Esophagus muscularis mucosa (tissue), 4 donors: ENCODE measurements around the gene L1CAM.

Experiments used
- CTCF ChIP-seq, 3 experiments: fragments of 200-600 bp in 2 of 3; fragments of 450-650 bp in 1 of 3; sonication (generic) in 2 of 3; IDR thresholded peaks; one replicate each; pipeline ENCODE4 v1.5.1; 2017 to 2019; ENCODE audit warnings: antibody characterized with exemption in 3 of 3, mild to moderate bottlenecking in 2 of 3, moderate library complexity in 1 of 3
- EP300 ChIP-seq: sonication (generic); formaldehyde crosslinking; IDR thresholded peaks from one replicate; pipeline ENCODE4 v1.6.1; 2017; ENCODE audit warnings: antibody characterized with exemption
- POLR2A ChIP-seq: fragments of 450-650 bp; IDR thresholded peaks from one replicate; pipeline ENCODE4 v1.6.1; 2017; ENCODE audit warnings: antibody characterized with exemption, moderate library complexity, mild to moderate bottlenecking, low read depth
- POLR2AphosphoS5 ChIP-seq, 2 donors: sonication (generic); formaldehyde crosslinking; IDR thresholded peaks; one replicate each; pipeline ENCODE4 v1.6.1; 2017; ENCODE audit warnings: antibody characterized with exemption in 2 of 2

DNA sequence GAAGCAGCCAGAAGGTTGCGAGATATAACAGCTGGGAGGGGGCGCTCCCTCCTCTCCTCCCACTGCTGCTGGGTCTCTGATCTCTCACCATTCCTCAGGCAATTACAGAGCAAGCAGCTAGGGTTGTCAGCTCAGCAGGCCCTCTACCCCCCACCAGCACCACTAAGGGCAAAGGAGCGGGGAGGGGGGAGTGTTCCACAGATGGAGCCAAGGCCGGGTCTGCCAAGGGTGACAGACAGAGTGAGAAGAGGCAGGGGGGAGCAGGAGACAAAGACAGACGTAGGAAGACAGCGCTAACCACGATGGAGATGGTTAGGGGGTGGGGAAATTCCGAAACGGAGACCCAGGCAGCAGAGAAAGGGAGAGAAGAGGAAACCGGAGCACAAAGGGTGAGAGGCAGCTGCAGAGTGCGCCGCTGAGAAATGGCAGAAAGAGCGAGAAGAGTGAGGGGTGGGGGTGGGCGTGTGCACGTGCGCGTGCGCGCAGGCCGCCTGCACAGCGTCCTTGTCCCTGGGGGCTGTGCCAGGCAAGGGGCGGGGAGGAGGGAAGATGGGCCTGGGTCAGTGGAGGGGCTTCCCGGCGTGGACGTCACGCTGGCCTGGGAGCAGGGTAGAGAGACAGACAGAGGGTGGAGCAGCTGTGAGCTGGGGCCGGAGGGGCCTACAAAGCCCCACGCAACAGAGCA is 6.9 kb downstream of the L1CAM start:
- TF ChIP-seq POLR2A (no peak), CTCF (IDR thresholded peaks at IDR 0.05) (no peak), POLR2AphosphoS5 (IDR thresholded peaks at IDR 0.05) (no peak), EP300 (no peak)
